Measurements from ENCODE around the gene GOSR2.
"Not testable (repeated sequence)": the region's sequence is repeated elsewhere in the genome, so short reads cannot be mapped to it uniquely, and the experiment has no call there.

GRCh38 chr17:46953191-46953590, 30.2 kb downstream of the GOSR2 start:
- TF ChIP-seq, protein P1, sequence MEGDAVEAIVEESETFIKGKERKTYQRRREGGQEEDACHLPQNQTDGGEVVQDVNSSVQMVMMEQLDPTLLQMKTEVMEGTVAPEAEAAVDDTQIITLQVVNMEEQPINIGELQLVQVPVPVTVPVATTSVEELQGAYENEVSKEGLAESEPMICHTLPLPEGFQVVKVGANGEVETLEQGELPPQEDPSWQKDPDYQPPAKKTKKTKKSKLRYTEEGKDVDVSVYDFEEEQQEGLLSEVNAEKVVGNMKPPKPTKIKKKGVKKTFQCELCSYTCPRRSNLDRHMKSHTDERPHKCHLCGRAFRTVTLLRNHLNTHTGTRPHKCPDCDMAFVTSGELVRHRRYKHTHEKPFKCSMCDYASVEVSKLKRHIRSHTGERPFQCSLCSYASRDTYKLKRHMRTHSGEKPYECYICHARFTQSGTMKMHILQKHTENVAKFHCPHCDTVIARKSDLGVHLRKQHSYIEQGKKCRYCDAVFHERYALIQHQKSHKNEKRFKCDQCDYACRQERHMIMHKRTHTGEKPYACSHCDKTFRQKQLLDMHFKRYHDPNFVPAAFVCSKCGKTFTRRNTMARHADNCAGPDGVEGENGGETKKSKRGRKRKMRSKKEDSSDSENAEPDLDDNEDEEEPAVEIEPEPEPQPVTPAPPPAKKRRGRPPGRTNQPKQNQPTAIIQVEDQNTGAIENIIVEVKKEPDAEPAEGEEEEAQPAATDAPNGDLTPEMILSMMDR (optimal IDR thresholded peaks at IDR 0.05 in 1 of 3, IDR thresholded peaks at IDR 0.05 in 1 of 3, conservative IDR thresholded peaks at IDR 0.05 in 1 of 3; ENCODE audit: extremely low read depth in 1 of 3, insufficient read depth in 2 of 3, low read length in 3 of 3) = not testable (repeated sequence)
- TF ChIP-seq EZH2 (IDR thresholded peaks at IDR 0.05; ENCODE audit: low read length) = not testable (repeated sequence)

All from keratinocyte (primary cell).